Kidney epithelial cell (primary cell): ENCODE measurements around the gene MAN1B1. TPM values are rescaled to one million over a fixed set of nuclear protein-coding genes. Genes with fewer than 3 reads are reported as not detected.

Experiments
- DNase-seq: peaks from one replicate; pipeline ENCODE4 v3.0.0-alpha.2; 2010; ENCODE audit warnings: low read depth
- H3K27me3 ChIP-seq: 2 replicates; pipeline ENCODE4 v1.6.0; 2011; ENCODE audit warnings: low read length; ENCODE audit not compliant: control insufficient read depth, insufficient read depth
- H3K36me3 ChIP-seq: 2 replicates; pipeline ENCODE4 v1.5.1; 2011; ENCODE audit warnings: low read length; ENCODE audit not compliant: control insufficient read depth, insufficient read depth
- H3K4me3 ChIP-seq: 2 replicates; pipeline ENCODE4 v1.5.1; 2011; ENCODE audit warnings: low read depth, mild to moderate bottlenecking, control low read depth, low read length
- CTCF ChIP-seq: IDR thresholded peaks from 2 replicates; pipeline ENCODE4 v1.5.1; 2011; ENCODE audit warnings: mild to moderate bottlenecking, moderate library complexity, low read length, control low read depth, inconsistent platforms; ENCODE audit not compliant: insufficient read depth, poor library complexity, severe bottlenecking
- total RNA-seq: library from RNA; depleted of rRNA; stranded (reverse); fragments of >200 nt; gene quantifications from 2 replicates; pipeline ENCODE4 v1.2.3, GENCODE V29; 2015

Gene MAN1B1
- total RNA-seq = 76.8 and 80.3 TPM in 2 replicates

DNA sequence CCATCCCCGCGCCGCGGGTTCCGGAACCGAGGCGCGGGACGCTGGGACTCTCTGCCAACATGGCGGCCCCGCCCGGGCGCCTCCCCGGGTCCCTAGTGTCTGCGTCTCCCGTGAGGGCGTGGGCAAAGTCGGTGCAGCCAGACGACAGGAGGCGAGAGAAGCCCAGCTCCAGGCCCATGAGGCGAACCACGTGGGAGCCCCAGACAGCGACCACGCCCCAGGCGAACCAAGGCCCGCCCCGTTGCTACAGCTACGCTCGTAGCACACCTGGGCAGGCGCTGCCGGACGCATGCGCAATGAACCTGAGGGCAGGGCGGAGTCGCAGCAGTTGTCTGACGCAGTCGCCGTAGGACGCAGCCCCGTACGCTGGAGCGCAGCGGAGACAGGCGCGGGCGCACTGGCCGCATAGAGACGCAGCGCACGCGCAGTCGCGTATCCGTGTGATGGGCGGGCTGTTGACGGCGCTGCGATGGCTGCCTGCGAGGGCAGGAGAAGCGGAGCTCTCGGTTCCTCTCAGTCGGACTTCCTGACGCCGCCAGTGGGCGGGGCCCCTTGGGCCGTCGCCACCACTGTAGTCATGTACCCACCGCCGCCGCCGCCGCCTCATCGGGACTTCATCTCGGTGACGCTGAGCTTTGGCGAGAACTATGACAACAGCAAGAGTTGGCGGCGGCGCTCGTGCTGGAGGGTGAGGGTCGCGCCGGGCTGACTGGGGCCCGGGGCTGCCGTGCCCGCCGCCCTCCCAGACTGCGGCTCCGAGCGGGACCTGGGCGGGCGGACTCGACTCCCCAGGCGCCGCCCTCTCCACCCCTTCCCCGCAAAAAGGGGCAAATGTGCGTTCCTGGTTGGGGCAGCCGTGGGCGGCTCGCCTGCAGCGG lies at the start of gene MAN1B1:
Gene MAN1B1 (plus strand): TSS at position 455 of the 878 bp plus-strand sequence. CDS start 15 bp downstream, at position 470.
- TF ChIP-seq CTCF = no peak
- DNase-seq = peak; percentile 95

DNA sequence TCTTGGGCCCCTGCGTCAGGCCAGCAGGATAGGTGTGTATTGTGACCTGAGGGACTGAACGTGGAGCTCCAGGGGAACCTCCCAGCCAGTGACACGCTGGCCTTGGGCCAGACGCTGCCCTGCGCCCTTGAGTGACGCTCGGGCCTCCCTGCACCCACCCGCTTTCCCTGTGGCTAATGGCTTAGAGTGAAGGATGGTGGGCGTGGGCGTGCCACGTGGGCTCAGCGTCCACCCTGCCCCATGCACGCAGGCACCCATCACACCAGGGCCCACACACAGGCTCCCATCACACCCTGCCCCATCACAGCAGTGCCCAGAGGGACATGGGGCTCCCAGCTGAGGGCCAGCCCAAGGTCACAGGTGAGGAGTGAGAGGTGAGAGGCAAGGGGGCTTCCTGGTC lies 49.8 kb upstream of the MAN1B1 start:
- no peak for DNase-seq
- no peak overlapping the region for H3K4me3 ChIP-seq
- H3K36me3 ChIP-seq = no peaks in the 10 kb centered on the region
- no peak for TF ChIP-seq CTCF
- peaks cover 2% of the 10 kb centered on the region for H3K27me3 ChIP-seq

More for the DNA sequence above, at the start of gene MAN1B1:
- peaks cover 1% of the 10 kb centered on the region for H3K36me3 ChIP-seq
- H3K4me3 ChIP-seq = peak within 1 kb of the TSS; percentile 75
- no peaks in the 10 kb centered on the region for H3K27me3 ChIP-seq

GRCh38 chr9:137037483-137037882 lies 49.3 kb upstream of the MAN1B1 start:
- Histone ChIP-seq H3K27me3 (peaks cover 2% of the 10 kb centered on the region), H3K36me3 (no peaks in the 10 kb centered on the region), H3K4me3 (no peak overlapping the region)
- DNase-seq = no peak
- TF ChIP-seq CTCF = no peak

DNA sequence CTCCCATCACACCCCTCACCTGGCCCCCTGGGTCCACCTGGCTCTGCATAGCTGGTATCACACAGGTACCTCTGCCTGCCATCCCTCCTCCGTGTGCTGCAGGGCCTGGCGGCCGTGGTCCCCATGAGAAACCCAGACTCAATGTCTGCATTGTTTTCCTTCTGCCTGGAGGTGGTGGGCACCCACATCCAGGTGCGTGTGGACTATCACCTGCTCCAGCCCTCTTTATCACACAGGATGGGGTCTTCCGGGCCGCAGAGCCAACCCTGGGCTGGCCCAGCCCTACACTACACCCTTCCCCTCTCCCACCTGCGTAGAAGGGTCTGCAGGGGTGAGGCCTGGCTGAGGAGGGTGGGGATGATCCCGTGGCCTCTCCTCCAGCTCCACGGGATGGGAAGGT lies 47.9 kb upstream of the MAN1B1 start:
- no peaks in the 10 kb centered on the region for H3K36me3 ChIP-seq
- H3K27me3 ChIP-seq = peaks cover under 1% of the 10 kb centered on the region
- TF ChIP-seq CTCF = no peak
- DNase-seq = no peak
- no peak overlapping the region for H3K4me3 ChIP-seq

DNA sequence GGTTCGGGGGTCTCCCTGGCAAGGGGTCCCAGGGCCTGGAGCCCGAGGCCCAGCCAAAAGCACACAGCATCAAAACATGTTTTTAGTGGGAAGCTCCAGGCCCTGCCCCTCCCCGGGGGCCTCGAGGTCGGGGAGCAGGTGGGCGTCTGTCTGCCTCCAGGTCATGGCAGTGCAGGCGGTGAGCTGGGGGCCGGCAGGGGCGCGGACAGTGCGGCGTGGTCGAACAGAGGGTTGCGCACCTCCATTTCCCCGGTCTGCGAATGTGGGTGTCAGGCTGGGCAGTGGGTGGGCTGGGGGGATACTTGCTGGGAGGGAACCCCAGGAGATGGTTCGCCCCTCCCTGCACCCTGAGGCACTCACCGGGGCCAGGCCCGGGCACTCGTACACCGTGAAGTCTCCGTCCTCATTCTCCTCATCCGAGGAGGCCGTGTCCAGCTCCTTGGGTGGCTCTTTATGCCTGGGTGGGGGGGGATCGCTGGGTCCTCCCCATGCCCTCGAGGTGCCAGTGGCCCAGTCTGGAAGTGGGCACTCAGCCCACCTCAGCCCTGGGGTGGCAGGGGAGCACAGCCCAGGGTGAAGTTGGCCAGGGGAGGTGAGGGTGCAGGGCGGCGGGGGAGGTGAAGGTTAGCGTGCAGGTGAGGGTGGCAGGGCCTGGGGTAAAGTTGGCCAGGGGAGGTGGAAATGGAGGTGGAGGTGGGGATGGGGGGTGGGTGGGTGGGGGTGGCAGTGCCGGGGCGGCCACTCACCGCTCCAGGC lies 47.0 kb upstream of the MAN1B1 start:
- no peak for TF ChIP-seq CTCF
- no peak overlapping the region for H3K4me3 ChIP-seq
- no peaks in the 10 kb centered on the region for H3K27me3 ChIP-seq
- no peaks in the 10 kb centered on the region for H3K36me3 ChIP-seq
- DNase-seq = no peak
